Duodenal mucosa (tissue), 2 donors: Measurements from ENCODE around the gene KIF5C.

Experiments used
- H3K27ac ChIP-seq: one replicate; pipeline ENCODE4 v1.7.0; 2013; ENCODE audit warnings: low read depth, low read length
- H3K27me3 ChIP-seq, 2 donors: one replicate each; pipeline ENCODE4 v1.7.0; 2013; ENCODE audit warnings: low read length in 2 of 2, control low read depth in 1 of 2; ENCODE audit not compliant: insufficient read depth in 2 of 2, control insufficient read depth in 1 of 2
- H3K36me3 ChIP-seq, 2 donors: one replicate each; pipeline ENCODE4 v1.7.0; 2013; ENCODE audit warnings: low read length in 2 of 2, control low read depth in 1 of 2; ENCODE audit not compliant: insufficient read depth in 2 of 2, control insufficient read depth in 1 of 2
- H3K4me1 ChIP-seq, 2 donors: one replicate each; pipeline ENCODE4 v1.7.0; 2013; ENCODE audit warnings: low read length in 2 of 2, control low read depth in 1 of 2; ENCODE audit not compliant: insufficient read depth in 2 of 2, control insufficient read depth in 1 of 2
- H3K4me3 ChIP-seq, 2 donors: one replicate each; pipeline ENCODE4 v1.7.0; 2013; ENCODE audit warnings: low read length in 2 of 2, low read depth in 1 of 2
- H3K9ac ChIP-seq, 2 donors: one replicate each; pipeline ENCODE4 v1.7.0; 2013; ENCODE audit warnings: low read length in 2 of 2, low read depth in 1 of 2
- H3K9me3 ChIP-seq, 2 donors: one replicate each; pipeline ENCODE4 v1.7.0; 2013; ENCODE audit warnings: low read length in 2 of 2, control low read depth in 1 of 2; ENCODE audit not compliant: control insufficient read depth in 1 of 2

The KIF5C gene

GRCh38 chr2:148885988-148886387, 11.0 kb downstream of the KIF5C start:
- H3K27ac ChIP-seq: no peak overlapping the region
- no peaks in the 10 kb centered on the region for H3K36me3 ChIP-seq
- peaks cover 0 to 3% of the 10 kb centered on the region in 2 donors for H3K4me1 ChIP-seq
- no peak overlapping the region for H3K4me3 ChIP-seq
- no peak overlapping the region for H3K9ac ChIP-seq
- no peaks in the 10 kb centered on the region for H3K9me3 ChIP-seq
- H3K27me3 ChIP-seq: peaks cover 22 to 47% of the 10 kb centered on the region in 2 donors

- Histone ChIP-seq H3K9me3 (peaks cover under 1 to 3% of the 10 kb centered on the region in 2 donors), H3K27me3 (peaks cover 22 to 42% of the 10 kb centered on the region in 2 donors), H3K27ac (no peak overlapping the region), H3K36me3 (no peaks in the 10 kb centered on the region), H3K4me3 (peak overlapping the region; percentile 30 to 34), H3K9ac (no peak overlapping the region), H3K4me1 (peaks cover 0 to 3% of the 10 kb centered on the region in 2 donors)
Measured at GRCh38 chr2:148887350-148888002, 12.4 kb downstream of the KIF5C start.

- Histone ChIP-seq H3K36me3 (no peaks in the 10 kb centered on the region), H3K4me1 (peaks cover 0 to 3% of the 10 kb centered on the region in 2 donors), H3K27me3 (peaks cover 22 to 40% of the 10 kb centered on the region in 2 donors), H3K9ac (no peak overlapping the region), H3K4me3 (peak overlapping the region; percentile 30 to 34), H3K27ac (no peak overlapping the region), H3K9me3 (peaks cover 4 to 6% of the 10 kb centered on the region in 2 donors)
Measured at GRCh38 chr2:148888003-148888501, 13.0 kb downstream of the KIF5C start.

GRCh38 chr2:148888986-148889385, 14.0 kb downstream of the KIF5C start:
- Histone ChIP-seq H3K9ac (no peak overlapping the region), H3K27me3 (peaks cover 22 to 40% of the 10 kb centered on the region in 2 donors), H3K4me3 (no peak overlapping the region), H3K4me1 (peaks cover 0 to 3% of the 10 kb centered on the region in 2 donors), H3K27ac (no peak overlapping the region), H3K36me3 (no peaks in the 10 kb centered on the region), H3K9me3 (peaks cover 4 to 10% of the 10 kb centered on the region in 2 donors)

- H3K4me1 ChIP-seq: no peaks in the 10 kb centered on the region
- H3K27ac ChIP-seq: no peak overlapping the region
- H3K36me3 ChIP-seq: no peaks in the 10 kb centered on the region
- peaks cover 4 to 10% of the 10 kb centered on the region in 2 donors for H3K9me3 ChIP-seq
- no peak overlapping the region for H3K4me3 ChIP-seq
- no peak overlapping the region for H3K9ac ChIP-seq
- peaks cover 13% of the 10 kb centered on the region in 2 donors for H3K27me3 ChIP-seq
Measured at GRCh38 chr2:148893906-148894305, 18.9 kb downstream of the KIF5C start.

GRCh38 chr2:148896136-148896535, 21.1 kb downstream of the KIF5C start:
- Histone ChIP-seq H3K9me3 (peaks cover 4 to 10% of the 10 kb centered on the region in 2 donors), H3K36me3 (no peaks in the 10 kb centered on the region)

GRCh38 chr2:148899638-148900318, 24.8 kb downstream of the KIF5C start:
- Histone ChIP-seq H3K27me3 (peaks cover 0 to 5% of the 10 kb centered on the region in 2 donors), H3K9ac (no peak overlapping the region), H3K27ac (no peak overlapping the region), H3K9me3 (no peaks in the 10 kb centered on the region), H3K4me3 (no peak overlapping the region), H3K4me1 (no peaks in the 10 kb centered on the region), H3K36me3 (no peaks in the 10 kb centered on the region)

More at GRCh38 chr2:148896136-148896535, 21.1 kb downstream of the KIF5C start:
- Histone ChIP-seq H3K4me1 (no peaks in the 10 kb centered on the region), H3K9ac (no peak overlapping the region), H3K4me3 (no peak overlapping the region), H3K27me3 (no peaks in the 10 kb centered on the region), H3K27ac (no peak overlapping the region)

- no peak overlapping the region for H3K9ac ChIP-seq
- no peak overlapping the region for H3K27ac ChIP-seq
- no peak overlapping the region for H3K4me3 ChIP-seq
- H3K27me3 ChIP-seq: peaks cover 0 to 5% of the 10 kb centered on the region in 2 donors
- no peaks in the 10 kb centered on the region for H3K36me3 ChIP-seq
- H3K9me3 ChIP-seq: no peaks in the 10 kb centered on the region
- H3K4me1 ChIP-seq: no peaks in the 10 kb centered on the region
Measured at GRCh38 chr2:148900350-148900837, 25.4 kb downstream of the KIF5C start.

GRCh38 chr2:148901142-148901541, 26.1 kb downstream of the KIF5C start:
- no peaks in the 10 kb centered on the region for H3K9me3 ChIP-seq
- H3K4me3 ChIP-seq: no peak overlapping the region
- H3K27ac ChIP-seq: no peak overlapping the region
- H3K27me3 ChIP-seq: peaks cover 0 to 5% of the 10 kb centered on the region in 2 donors
- no peak overlapping the region for H3K9ac ChIP-seq
- no peaks in the 10 kb centered on the region for H3K4me1 ChIP-seq
- H3K36me3 ChIP-seq: no peaks in the 10 kb centered on the region

- H3K27ac ChIP-seq: no peak overlapping the region
- no peaks in the 10 kb centered on the region for H3K36me3 ChIP-seq
- H3K4me3 ChIP-seq: no peak overlapping the region
Measured at GRCh38 chr2:148902798-148903197, 27.8 kb downstream of the KIF5C start.

More at GRCh38 chr2:148902798-148903197, 27.8 kb downstream of the KIF5C start:
- Histone ChIP-seq H3K9ac (no peak overlapping the region), H3K4me1 (no peaks in the 10 kb centered on the region), H3K9me3 (no peaks in the 10 kb centered on the region), H3K27me3 (peaks cover 0 to 5% of the 10 kb centered on the region in 2 donors)
